Hematopoietic multipotent progenitor cell treated with erythropoietin and hydrocortisone succinate and interleukin-3 and kit ligand, for 4 days (in vitro differentiated cells): ENCODE results near the gene SH2D7.
"Not testable (repeated sequence)": the region's sequence is repeated elsewhere in the genome, so short reads cannot be mapped to it uniquely, and the experiment has no call there.

Source experiments
- DNase-seq: peaks from one replicate; pipeline ENCODE4 v3.0.0-alpha.2; 2015

SH2D7 gene

GRCh38 chr15:78146425-78147154, 54.2 kb downstream of the SH2D7 start:
- DNase-seq, result no peak

GRCh38 chr15:78147566-78147965, 55.2 kb downstream of the SH2D7 start:
- DNase-seq, result no peak

GRCh38 chr15:78148392-78149067, 56.2 kb downstream of the SH2D7 start:
- DNase-seq, result peak; percentile 30

DNA sequence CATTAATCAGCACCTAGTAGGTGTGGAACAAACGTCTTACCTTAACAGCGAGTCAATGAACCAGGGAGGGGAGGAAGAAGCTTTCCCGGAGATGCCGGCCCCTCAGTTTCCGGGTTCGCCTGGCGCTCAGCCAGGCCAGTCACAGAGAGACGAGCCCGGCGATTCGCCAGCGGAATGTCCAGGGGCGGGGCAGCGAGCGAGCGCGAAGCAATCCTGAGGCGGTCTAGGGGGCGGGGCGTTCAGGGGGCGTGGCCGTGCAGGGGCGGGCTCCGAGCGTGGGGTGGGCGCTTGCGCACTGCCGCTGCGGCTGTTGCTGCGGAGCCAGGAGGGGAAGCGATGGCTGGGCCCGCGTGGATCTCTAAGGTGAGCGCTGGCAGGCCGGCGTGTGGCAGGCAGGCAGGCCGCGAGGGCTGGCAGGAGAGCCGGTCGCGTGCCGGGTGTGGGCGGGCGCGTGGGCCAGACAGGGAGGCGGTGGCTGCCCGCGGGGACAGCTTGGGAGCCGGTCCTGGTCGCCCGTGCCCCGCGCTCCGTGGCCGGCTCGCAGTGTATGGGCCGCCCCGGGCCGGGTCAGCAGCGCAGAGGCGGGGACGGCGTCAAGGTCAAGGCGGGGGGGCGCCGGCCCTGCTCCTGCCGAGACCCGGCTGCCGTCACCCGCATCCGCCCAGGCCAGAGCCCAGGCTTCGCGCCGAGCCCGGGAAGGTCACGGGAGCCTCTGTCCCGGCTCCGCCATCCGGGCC, 56.9 kb downstream of the SH2D7 start, which contains the start of gene IDH3A:
IDH3A (plus strand) TSS at position 295 of the 737 bp plus-strand sequence; CDS start at position 337, 42 bp downstream.
- DNase-seq, result peak; percentile 99

DNA sequence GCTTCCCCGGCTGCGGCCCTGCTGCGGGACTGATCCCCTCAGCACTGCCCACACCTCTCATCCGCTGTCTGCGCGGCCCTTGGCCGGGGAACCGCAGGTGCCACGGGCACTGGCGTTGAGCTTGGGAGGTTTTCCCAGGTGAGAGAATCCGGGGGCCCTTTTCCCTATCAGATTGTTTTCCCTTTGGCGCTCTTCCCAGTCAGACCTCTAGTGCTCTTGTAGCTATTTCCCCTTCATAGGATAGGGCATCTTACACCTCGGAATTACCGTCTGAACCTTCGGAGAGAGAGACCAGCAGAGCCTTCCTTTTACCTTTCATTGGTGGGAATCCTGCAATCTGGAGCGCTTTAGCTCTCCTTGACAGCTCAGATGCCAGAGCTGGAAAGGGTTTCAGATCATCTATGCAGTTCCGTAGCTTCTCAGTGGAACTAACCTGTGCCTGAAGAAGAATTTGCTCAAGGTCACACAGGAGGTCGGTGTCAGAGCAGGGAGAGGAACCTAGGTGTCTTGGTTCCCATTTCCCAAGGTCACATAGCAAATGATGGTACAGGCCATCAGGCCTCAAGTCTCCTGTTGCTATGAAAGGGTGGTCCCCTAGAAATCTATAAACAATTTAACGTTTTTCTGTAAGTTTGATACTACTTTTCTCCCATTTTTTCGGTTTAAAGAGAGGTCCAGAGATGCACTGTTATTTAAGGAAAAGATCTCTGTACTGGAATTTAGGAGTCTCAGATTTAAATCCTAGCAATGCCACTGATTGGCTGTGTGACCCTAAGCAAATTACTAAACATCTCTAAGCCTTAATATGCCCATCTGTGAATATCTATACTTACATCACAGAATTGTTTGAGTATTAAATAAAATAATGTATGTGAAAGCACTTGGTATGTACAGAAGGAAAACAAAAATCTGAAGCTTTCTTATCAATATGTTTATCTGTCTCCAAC, 57.7 kb downstream of the SH2D7 start:
- no peak for DNase-seq

DNA sequence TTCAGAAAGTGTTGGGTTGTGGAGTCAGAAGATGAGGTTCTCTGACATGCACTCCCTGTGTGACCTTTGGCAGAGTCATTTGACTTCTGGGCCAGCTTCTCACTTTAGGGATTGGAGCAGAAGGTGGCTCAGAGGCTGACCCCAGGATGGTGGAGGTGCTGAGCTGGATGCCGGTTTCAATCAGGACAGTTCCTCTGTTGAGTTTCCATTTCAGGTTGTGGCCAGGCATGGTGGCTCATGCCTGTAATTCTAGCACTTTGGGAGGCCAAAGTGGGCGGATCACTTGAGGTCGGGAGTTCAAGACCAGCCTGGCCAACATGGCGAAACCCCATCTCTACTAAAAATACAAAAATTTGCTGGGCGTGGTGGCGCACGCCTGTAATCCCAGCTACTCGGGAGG, 58.7 kb downstream of the SH2D7 start:
- not testable (repeated sequence) for DNase-seq
